Measurements from ENCODE around the gene EVC.
"Not testable (repeated sequence)": the region's sequence is repeated elsewhere in the genome, so short reads cannot be mapped to it uniquely, and the experiment has no call there.

Gene EVC

DNA sequence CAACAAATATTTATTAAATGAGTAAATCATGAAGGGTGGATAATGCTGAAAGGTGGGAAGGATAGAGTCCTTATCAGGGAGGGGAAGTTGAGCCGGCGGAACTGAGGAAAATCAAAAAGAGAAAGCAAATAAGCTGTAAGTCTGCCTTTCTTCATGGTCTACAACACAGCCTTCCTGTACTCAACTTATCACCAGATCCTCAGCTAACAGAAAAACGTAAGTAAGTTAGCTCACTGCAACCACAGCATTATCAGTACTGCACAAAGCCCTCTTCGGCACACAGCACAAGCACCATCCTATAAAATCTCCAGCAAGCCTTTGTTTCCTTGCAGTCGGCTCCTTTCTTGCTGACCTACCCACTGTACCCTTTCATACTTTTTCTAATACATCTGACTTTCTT is 111.6 kb downstream of the EVC start:
- DNase-seq = no peak

DNA sequence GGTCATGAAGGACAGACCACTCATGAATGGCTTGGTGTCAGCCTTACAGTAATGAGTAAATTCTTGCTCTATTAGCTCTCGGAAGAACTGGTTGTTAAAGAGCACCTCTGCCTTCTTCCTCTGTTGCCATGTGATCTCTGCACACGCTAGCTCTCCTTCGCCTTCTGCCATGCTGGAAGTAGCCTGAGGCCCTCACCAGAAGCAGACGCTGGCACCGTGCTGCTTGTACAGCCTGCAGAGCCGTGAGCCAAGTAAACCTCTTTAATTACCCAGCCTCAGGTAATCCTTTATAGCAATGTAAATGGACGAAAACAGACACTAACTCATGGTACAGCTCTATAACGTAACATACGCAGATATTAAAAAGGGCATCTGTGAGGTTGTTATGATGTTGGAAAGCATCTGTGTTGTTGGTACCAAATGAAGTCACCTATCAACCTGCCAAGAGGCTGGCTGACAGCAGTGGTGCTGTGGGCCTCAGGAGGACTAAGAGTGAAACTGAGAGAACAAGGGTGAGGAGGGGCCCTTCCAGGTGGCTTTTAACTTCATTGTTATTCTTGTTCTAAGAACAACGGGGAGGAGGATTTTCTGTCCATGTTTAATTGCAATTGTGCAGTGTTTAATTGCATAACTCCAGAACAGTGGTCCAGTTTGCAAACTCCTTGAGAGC is 112.7 kb downstream of the EVC start:
- DNase-seq = no peak

DNA sequence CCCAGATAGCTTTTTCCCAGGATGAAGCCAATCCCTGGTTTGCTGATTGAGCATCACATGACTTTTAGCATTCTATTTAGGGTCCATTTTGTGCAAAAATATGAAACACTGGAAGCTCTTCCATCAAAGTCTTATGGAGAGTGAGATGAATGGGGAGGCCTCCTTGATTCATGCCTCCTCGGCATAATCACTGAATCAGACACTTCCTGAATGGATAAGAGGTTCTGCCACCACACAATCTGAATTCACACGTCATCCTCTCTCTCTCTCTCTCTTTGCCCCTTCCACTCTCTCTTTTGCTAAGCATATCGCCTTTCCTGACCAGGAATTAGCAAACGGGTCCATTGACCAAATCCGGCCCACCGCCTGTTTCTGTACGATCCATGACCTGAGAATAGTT is 113.2 kb downstream of the EVC start:
- no peak for DNase-seq

GRCh38 chr4:5824635-5825034 is 113.6 kb downstream of the EVC start:
- no peak for DNase-seq

DNA sequence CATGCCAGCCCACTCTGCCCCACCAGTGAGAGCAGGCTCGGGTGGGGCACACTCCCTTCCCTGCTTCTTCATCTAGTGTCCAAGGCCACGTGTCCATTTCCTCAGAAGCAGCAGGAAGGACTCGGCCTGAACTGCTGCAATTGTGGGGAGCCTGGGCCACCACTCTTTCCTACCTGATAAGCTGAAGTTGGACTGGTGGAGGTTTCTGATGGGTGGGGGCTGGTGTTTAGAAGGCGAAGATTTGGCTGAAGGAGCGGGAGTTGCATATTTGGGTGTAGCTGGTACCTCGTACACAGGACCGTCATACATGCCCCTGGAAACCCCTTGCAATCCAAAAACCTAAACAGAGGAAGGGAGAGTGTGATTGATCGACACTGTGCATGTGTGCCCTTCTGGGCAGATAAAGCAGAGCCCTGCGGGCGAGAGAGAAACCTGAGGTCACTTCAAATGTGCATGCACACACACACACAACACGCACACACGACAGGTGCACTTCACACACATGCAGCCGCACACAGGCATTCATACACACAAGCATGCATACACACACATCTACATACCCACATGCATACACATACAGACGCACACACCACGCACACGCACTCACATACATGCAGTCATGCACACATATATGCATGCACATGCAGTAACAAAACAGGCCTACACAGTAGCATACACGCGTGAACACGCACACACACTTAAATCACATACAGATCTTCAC is 114.5 kb downstream of the EVC start:
- no peak for DNase-seq

GRCh38 chr4:5826437-5827107 is 115.6 kb downstream of the EVC start:
- DNase-seq = no peak

GRCh38 chr4:5827108-5828004 is 116.4 kb downstream of the EVC start:
- DNase-seq = no peak

DNA sequence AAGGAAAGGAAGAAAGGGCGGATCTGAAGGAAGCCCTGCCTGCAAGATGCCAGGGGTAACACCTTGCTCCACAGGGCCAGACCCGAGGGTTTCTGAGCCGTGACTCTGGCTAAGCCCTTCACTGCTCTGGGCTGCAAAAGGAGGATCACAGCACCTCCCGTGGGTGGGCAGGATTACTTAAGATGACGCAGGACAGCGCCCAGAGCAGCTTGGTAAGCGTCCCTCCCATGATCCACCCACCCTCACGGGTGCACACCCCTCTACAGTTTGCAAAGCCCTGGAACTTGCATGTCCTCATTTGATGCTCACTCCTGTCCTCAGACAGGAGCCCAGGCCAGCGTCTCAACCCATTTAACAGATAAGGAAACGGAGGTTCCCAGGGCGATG is 117.0 kb downstream of the EVC start:
- DNase-seq = no peak

GRCh38 chr4:5836943-5837342 is 125.9 kb downstream of the EVC start:
- no peak for DNase-seq

- DNase-seq = not testable (repeated sequence)
These were observed 126.5 kb downstream of the EVC start for GRCh38 chr4:5837483-5837882.

- no peak for DNase-seq
These were observed 128.3 kb downstream of the EVC start for GRCh38 chr4:5839332-5839731.

DNA sequence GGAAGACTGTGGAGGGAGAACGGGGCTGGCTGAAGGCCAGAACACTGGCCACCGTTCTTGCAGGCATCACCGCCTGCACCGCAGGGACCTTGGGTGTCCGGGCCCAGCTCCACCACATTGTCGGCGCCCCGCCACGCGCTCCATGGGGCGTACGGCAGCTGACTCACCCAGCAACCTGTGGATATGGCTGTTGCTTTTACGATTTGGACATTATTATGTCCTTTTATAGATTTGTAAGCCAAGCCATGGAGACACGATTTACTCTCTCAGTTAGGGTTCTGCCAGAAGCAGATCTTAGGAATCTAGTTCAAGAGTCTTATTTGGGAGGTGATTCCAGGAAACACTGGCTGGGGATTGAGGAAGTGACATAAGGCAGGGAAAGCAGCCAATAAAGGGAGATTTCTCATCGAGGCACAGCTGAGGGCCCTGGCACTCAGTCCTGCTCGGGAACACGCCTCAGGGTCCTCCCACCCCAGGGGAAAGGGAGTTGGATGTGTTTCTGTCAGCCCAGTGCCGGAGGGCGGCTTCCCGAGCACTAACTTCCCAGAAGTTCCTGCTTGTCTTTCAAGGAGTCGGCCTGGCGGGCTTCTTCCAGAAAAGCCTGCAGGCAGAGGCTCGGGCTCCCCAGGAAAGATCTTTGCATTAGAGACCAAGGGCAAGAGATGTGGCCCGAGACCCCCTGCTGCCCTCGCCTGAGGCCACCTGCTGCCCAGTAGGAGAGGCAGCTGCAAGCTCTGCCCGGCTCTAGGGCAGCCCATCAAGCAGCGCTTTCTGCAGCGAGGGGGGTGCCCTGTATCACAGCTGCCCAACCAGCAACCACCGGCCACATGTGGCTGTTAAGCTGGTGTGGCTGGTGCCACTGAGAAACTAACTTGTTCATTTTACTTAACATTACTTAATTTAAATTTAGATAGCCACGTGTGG is 129.0 kb downstream of the EVC start:
- DNase-seq = no peak

- DNase-seq = no peak
These were observed 131.5 kb downstream of the EVC start for GRCh38 chr4:5842456-5842855.

GRCh38 chr4:5843573-5844530 is 132.9 kb downstream of the EVC start:
- DNase-seq = no peak

DNA sequence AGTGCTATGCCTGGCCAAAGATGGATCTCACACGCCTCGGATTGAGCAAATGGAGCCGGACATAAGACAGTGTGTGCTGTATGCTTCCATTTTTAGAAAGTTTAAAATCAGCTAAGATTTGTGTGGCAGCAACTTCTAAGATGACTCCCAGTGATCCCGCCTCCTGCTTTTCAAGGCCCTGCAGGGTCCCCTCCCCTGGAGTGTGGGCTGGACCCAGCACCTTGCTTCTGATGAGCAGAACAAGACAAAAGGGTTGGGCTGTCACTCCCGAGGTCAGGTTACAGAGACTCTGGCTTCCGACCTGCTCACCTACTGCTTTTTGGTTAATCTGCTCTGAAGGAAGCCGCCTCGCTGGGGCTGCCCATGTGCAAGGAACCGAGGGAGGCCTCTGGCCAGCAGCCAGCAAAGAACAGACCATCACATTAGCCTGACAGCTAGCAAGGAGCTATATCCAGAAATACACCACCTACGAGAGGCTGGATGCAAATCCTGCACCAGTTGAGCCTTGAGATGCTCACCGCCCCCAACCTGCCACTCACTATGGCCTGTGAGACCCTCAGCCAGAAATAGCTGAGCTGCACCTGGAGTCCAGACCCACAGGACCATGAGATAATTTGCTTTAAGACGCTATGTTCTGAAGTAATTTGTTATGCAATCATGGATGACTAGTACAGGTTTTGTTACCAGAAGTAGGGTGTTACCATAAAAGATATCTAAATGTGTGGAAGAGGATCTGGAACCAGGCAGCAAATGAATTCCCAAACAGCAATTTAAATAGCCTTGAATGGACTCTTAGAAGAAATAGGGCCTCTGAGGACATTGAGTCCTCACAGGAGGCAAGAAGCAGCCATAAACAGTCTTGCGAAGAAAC is 134.3 kb downstream of the EVC start:
- DNase-seq = no peak

DNA sequence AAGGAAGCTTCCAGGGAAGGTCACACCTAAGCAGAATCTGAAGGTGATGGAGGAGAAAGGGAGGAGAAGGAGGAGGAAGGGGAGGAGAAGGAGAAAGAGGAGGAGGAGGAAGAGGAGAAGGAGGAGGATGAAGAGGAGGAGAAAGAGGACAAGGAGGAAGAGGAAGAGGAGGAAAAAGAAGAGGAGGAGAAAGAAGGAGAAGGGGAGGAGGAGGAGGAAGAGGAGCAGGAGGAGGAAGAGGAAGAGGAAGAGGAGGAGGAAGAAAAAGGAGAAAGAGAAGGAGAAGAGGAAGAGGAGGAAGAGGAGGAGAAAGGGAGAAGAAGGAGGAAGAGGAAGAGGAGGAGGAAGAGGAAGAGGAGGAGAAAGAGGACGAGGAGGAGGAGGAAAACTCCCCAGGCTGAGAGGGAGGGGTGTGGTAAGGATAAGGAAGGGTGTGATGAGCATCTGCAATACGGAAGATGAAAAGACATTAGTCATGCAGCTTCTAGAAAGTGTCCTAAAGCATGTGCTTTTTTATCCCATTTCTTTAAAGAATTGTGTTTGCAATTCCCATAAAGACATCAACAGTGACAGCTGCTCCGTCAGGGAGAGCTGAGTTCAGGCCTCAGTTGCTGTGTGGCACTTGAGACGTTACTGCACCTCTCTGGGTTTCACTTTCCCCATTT is 140.8 kb downstream of the EVC start:
- DNase-seq = no peak

DNA sequence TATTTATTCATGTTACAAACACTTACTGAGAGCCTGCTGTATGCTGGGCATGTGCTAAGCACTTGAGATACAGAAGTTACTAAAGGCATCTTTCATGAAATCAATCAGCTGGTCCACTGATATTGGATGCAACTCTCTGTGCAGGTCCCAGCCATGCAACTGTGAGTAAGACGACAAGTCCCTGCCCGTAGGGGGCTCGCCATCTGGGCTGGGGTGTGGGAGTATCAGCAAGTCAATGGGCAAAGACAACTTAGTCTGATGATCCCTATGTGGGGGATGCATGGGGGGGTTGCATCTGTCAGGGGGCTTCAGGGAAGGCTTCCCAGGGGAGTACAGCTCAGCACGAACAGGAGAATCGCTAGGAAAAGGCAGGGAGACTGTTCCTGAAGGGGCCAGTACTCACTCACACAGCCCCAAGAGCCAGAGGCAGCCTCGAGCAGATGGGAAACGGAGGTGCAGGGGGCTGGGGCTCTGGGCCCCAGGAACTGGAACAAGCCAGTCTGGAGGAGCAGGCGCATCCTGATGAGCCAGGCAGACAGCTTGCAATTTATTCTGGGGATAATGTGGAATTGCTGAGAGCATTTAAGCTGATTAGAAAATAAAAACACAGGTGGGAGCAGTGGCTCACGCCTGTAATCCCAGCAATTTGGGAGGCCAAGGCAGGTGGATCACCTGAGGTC is 141.7 kb downstream of the EVC start:
- DNase-seq = no peak

DNA sequence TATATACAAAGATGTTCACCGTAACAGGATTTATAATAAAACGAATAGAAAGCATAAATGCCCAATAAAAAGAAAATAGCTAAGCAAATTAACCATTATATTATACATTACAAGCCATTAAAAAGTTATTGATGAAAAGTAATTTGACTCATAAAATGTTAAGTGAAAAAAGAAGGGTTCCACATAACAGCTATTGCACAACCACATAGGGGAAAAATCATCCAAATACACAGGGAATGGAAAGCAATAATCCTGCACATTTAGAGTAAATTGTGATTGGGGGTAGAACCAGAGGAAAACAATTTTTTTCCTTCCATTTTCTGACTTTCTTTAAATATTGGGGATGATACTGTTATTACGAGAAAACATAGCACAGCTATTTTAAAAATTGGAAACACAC is 143.9 kb downstream of the EVC start:
- DNase-seq = no peak

DNA sequence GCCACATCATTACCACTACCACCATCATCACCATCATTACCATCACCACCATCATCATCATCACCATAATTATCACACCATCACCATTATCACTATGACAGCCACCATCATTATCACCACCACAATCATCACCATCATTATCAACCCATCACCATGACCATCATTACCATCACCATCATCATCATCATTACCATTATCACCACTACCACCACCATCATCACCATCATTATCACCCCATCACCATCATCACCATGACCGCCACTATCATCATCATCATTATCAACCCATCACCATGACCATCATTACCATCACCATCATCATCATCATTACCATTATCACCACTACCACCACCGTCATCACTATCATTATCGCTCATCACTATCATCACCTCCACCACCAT is 145.4 kb downstream of the EVC start:
- not testable (repeated sequence) for DNase-seq

Measured in NCI-H1930 (cell line).